Right lobe of liver (tissue), 6 donors: ENCODE measurements around the gene CLIP4. TPM values are rescaled to one million over a fixed set of nuclear protein-coding genes. Genes with fewer than 3 reads are reported as not detected.

ENCODE experiments used
- ATAC-seq, 4 donors: fragments of 200-7000 bp; cut with Tn5 transposase; one replicate each; pipeline ENCODE4 v1.9.1; 2020; ENCODE audit warnings: mild to moderate bottlenecking in 4 of 4, moderate library complexity in 4 of 4
- DNase-seq, 3 donors: peaks; one replicate each; pipeline ENCODE4 v3.0.0-alpha.2; 2020
- H3K27ac ChIP-seq, 3 donors: fragments of 200-600 bp; one replicate each; pipeline ENCODE4 v1.8.0; 2022
- H3K27me3 ChIP-seq, 2 donors: fragments of 200-600 bp; one replicate each; pipeline ENCODE4 v1.8.0; 2022
- H3K36me3 ChIP-seq, 4 donors: fragments of 200-600 bp; sonication (generic) in 1 of 4; one replicate each; pipeline versions ENCODE4 v1.5.1 to v1.8.0; 2017 to 2022; ENCODE audit warnings: control low read depth in 1 of 4
- H3K4me1 ChIP-seq, 4 donors: fragments of 200-600 bp; sonication (generic) in 1 of 4; one replicate each; pipeline versions ENCODE4 v1.5.1 to v1.8.0; 2017 to 2022; ENCODE audit warnings: control low read depth in 1 of 4
- H3K4me3 ChIP-seq, 3 donors: fragments of 200-600 bp; one replicate each; pipeline ENCODE4 v1.8.0; 2022
- H3K9me3 ChIP-seq, 4 donors: fragments of 200-600 bp; sonication (generic) in 1 of 4; one replicate each; pipeline versions ENCODE4 v1.5.1 to v1.8.0; 2017 to 2022; ENCODE audit warnings: control low read depth in 1 of 4
- POLR2A ChIP-seq: fragments of 450-650 bp; IDR thresholded peaks from one replicate; pipeline ENCODE4 v1.6.1; 2017; ENCODE audit warnings: antibody characterized with exemption, mild to moderate bottlenecking
- WGBS: methylation state at CpG from one replicate; pipeline ENCODE4 v1.1.6; 2018; ENCODE audit warnings: low coverage, low lambda C conversion rate; ENCODE audit not compliant: insufficient coverage; ENCODE audit errors: missing lambda C conversion rate; 5-methylcytosine and 5-hydroxymethylcytosine counted together
- intact Hi-C, 2 donors: fragments of 100-400 bp; cut with DNase I; formaldehyde crosslinking; loops; one replicate each; pipeline versions ENCODE4 v1.11.2 to v1.14.1; 2022
- total RNA-seq, 6 experiments: library from RNA; depleted of rRNA in 2 of 6; stranded (reverse); fragments of >200 nt in 2 of 6; fragmentation: NEBNext Ultra II Directional in 3 of 6; extraction: Animal tissue kit (Norgen Biotek cat#: 25700) in 3 of 6; gene quantifications; one replicate each; pipeline versions ENCODE4 v1.1.0 to v1.2.4, GENCODE V29; 2016 to 2023
- TF ChIP-seq, protein P1 (sequence below), 4 donors: fragments of 200-600 bp in 3 of 4; fragments of 450-650 bp in 1 of 4; IDR thresholded peaks; one replicate each; pipeline versions ENCODE4 v1.5.1 to v1.8.0; 2016 to 2022; ENCODE audit warnings: antibody characterized with exemption in 4 of 4, mild to moderate bottlenecking in 2 of 4
- donor health status: DM: no; HTN: yes; CAD: no.
- donor health status: DM: no; HTN: no; CAD: no.
- donor health status: DM: no; HTN: no; CAD: no.
- donor health status: DM: no; HTN: yes; CAD: no.
- donor health status: DM: no; HTN: yes; CAD: no.

The CLIP4 gene
- total RNA-seq, 6 experiments from 2014 or later: 2.7 to 7.3 (median 5.3) TPM

- ATAC-seq (no peak), DNase-seq (no peak)
- Histone ChIP-seq H3K27me3 (no peaks in the 10 kb centered on the region), H3K36me3 (no peaks in the 10 kb centered on the region), H3K4me1 (no peaks in the 10 kb centered on the region), H3K4me3 (no peak overlapping the region), H3K9me3 (no peaks in the 10 kb centered on the region), H3K27ac (no peak overlapping the region)
- TF ChIP-seq POLR2A: no peak
- TF ChIP-seq, protein P1, sequence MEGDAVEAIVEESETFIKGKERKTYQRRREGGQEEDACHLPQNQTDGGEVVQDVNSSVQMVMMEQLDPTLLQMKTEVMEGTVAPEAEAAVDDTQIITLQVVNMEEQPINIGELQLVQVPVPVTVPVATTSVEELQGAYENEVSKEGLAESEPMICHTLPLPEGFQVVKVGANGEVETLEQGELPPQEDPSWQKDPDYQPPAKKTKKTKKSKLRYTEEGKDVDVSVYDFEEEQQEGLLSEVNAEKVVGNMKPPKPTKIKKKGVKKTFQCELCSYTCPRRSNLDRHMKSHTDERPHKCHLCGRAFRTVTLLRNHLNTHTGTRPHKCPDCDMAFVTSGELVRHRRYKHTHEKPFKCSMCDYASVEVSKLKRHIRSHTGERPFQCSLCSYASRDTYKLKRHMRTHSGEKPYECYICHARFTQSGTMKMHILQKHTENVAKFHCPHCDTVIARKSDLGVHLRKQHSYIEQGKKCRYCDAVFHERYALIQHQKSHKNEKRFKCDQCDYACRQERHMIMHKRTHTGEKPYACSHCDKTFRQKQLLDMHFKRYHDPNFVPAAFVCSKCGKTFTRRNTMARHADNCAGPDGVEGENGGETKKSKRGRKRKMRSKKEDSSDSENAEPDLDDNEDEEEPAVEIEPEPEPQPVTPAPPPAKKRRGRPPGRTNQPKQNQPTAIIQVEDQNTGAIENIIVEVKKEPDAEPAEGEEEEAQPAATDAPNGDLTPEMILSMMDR (IDR thresholded peaks at IDR 0.05): no peak
- intact Hi-C loops: loop anchor here in 1 of 2 donors (10.0 kb wide), 1 partner anchor 217 kb away; no protein-coding TSS in a partner anchor
- WGBS: 77% methylated on average over 6 of the region's 6 CpGs
Measured at GRCh38 chr2:29191817-29192216, 76.6 kb downstream of the CLIP4 start.

DNA sequence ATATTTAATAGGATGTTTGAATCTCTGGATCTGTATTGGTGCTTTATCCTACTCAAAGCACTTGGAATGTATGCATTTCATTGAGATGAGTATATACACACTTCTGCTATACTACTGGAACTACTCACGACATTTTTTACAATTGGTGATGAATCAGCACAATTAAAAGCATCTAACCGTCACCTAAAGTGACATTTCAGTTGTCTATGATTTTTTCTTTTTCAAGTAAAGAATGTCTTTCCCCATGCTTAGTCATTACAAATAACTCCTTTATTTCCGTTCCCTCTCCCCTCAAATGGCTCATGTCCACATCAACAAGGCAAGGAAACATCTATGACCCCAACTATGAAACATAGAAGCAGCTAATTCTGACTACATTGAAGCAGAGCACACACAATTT lies 77.3 kb downstream of the CLIP4 start:
- no peaks in the 10 kb centered on the region for H3K9me3 ChIP-seq
- H3K4me3 ChIP-seq: no peak overlapping the region
- 49% methylated on average over 3 of the region's 3 CpGs for WGBS
- intact Hi-C loops: loop anchor here in 1 of 2 donors (10.0 kb wide), 1 partner anchor 218 kb away; no protein-coding TSS in a partner anchor
- ATAC-seq (no peak), DNase-seq (no peak)
- no peak overlapping the region for H3K27ac ChIP-seq
- TF ChIP-seq, protein P1 (IDR thresholded peaks at IDR 0.05): no peak
- TF ChIP-seq POLR2A: no peak
- H3K27me3 ChIP-seq: no peaks in the 10 kb centered on the region
- H3K36me3 ChIP-seq: no peaks in the 10 kb centered on the region
- no peaks in the 10 kb centered on the region for H3K4me1 ChIP-seq

GRCh38 chr2:29193111-29193510 lies 77.9 kb downstream of the CLIP4 start:
- H3K4me1 ChIP-seq: no peaks in the 10 kb centered on the region
- no peaks in the 10 kb centered on the region for H3K27me3 ChIP-seq
- no peak overlapping the region for H3K27ac ChIP-seq
- no peak overlapping the region for H3K4me3 ChIP-seq
- TF ChIP-seq POLR2A: no peak
- TF ChIP-seq, protein P1 (IDR thresholded peaks at IDR 0.05): no peak
- H3K9me3 ChIP-seq: no peaks in the 10 kb centered on the region
- intact Hi-C loops: loop anchor here in 1 of 2 donors (10.0 kb wide), 1 partner anchor 218 kb away; no protein-coding TSS in a partner anchor
- ATAC-seq: no peak
- WGBS: 77% methylated on average over 6 of the region's 12 CpGs
- H3K36me3 ChIP-seq: no peaks in the 10 kb centered on the region
- no peak for DNase-seq

GRCh38 chr2:29193681-29194080 lies 78.5 kb downstream of the CLIP4 start:
- intact Hi-C loops: loop anchor here in 1 of 2 donors (10.0 kb wide), 1 partner anchor 219 kb away; no protein-coding TSS in a partner anchor
- Histone ChIP-seq H3K27ac (no peak overlapping the region), H3K27me3 (no peaks in the 10 kb centered on the region), H3K4me3 (no peak overlapping the region), H3K36me3 (no peaks in the 10 kb centered on the region), H3K9me3 (no peaks in the 10 kb centered on the region), H3K4me1 (no peaks in the 10 kb centered on the region)
- TF ChIP-seq, protein P1 (IDR thresholded peaks at IDR 0.05): no peak
- ATAC-seq (no peak), DNase-seq (no peak)
- 100% methylated on average over 4 of the region's 7 CpGs for WGBS
